ENCODE results near the gene POLR2F.

DNA sequence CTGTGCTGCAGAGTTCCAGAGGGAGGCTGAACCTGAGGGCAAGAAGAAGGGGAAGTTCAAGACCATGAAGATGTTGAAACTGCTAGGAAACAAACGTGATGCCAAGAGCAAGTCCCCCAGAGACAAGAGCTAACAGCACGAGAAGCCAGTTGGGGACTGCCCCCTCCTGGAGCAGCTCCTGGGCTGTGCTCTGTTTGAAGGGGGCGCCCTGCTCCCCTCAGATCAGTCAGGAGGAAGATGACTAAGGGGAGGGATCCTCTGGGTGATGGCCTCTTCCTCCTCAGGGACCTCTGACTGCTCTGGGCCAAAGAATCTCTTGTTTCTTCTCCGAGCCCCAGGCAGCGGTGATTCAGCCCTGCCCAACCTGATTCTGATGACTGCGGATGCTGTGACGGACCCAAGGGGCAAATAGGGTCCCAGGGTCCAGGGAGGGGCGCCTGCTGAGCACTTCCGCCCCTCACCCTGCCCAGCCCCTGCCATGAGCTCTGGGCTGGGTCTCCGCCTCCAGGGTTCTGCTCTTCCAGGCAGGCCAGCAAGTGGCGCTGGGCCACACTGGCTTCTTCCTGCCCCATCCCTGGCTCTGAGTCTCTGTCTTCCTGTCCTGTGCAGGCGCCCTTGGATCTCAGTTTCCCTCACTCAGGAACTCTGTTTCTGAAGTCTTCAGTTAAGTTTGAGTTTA, 12.7 kb upstream of the POLR2F start:
- TF ChIP-seq, protein P1, sequence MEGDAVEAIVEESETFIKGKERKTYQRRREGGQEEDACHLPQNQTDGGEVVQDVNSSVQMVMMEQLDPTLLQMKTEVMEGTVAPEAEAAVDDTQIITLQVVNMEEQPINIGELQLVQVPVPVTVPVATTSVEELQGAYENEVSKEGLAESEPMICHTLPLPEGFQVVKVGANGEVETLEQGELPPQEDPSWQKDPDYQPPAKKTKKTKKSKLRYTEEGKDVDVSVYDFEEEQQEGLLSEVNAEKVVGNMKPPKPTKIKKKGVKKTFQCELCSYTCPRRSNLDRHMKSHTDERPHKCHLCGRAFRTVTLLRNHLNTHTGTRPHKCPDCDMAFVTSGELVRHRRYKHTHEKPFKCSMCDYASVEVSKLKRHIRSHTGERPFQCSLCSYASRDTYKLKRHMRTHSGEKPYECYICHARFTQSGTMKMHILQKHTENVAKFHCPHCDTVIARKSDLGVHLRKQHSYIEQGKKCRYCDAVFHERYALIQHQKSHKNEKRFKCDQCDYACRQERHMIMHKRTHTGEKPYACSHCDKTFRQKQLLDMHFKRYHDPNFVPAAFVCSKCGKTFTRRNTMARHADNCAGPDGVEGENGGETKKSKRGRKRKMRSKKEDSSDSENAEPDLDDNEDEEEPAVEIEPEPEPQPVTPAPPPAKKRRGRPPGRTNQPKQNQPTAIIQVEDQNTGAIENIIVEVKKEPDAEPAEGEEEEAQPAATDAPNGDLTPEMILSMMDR (IDR thresholded peaks at IDR 0.05), result no peak
- no peak for TF ChIP-seq POLR2A (IDR thresholded peaks at IDR 0.05)

All from lower leg skin (tissue), 3 donors.